ENCODE measurements around the gene MPPED1.

GRCh38 chr22:43514476-43515157, 102.8 kb downstream of the MPPED1 start:
- TF ChIP-seq, protein P1, sequence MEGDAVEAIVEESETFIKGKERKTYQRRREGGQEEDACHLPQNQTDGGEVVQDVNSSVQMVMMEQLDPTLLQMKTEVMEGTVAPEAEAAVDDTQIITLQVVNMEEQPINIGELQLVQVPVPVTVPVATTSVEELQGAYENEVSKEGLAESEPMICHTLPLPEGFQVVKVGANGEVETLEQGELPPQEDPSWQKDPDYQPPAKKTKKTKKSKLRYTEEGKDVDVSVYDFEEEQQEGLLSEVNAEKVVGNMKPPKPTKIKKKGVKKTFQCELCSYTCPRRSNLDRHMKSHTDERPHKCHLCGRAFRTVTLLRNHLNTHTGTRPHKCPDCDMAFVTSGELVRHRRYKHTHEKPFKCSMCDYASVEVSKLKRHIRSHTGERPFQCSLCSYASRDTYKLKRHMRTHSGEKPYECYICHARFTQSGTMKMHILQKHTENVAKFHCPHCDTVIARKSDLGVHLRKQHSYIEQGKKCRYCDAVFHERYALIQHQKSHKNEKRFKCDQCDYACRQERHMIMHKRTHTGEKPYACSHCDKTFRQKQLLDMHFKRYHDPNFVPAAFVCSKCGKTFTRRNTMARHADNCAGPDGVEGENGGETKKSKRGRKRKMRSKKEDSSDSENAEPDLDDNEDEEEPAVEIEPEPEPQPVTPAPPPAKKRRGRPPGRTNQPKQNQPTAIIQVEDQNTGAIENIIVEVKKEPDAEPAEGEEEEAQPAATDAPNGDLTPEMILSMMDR (IDR thresholded peaks at IDR 0.05): no peak
- TF ChIP-seq EZH2 (IDR thresholded peaks at IDR 0.05; ENCODE audit: borderline replicate concordance, insufficient read depth, low read depth, low read length, poor library complexity, severe bottlenecking): no peak

Data from B cell (primary cell).